Skeletal muscle satellite cell (primary cell): ENCODE results near the gene SLC38A3.
"Not testable (repeated sequence)": the region's sequence is repeated elsewhere in the genome, so short reads cannot be mapped to it uniquely, and the experiment has no call there.

Experiments used
- H3K27me3 ChIP-seq: 2 replicates; pipeline ENCODE4 v1.7.0; 2013; ENCODE audit warnings: low read length; ENCODE audit not compliant: control insufficient read depth, insufficient read depth
- H3K36me3 ChIP-seq: 2 replicates; pipeline ENCODE4 v1.7.0; 2013; ENCODE audit warnings: mild to moderate bottlenecking, control low read depth, low read length; ENCODE audit not compliant: insufficient read depth
- H3K4me1 ChIP-seq: 2 replicates; pipeline ENCODE4 v1.7.0; 2013; ENCODE audit warnings: low read length; ENCODE audit not compliant: control insufficient read depth, insufficient read depth
- H3K4me2 ChIP-seq: 2 replicates; pipeline ENCODE4 v1.7.0; 2013; ENCODE audit warnings: mild to moderate bottlenecking, low read length
- H3K4me3 ChIP-seq: 2 replicates; pipeline ENCODE4 v1.7.0; 2013; ENCODE audit warnings: low read length
- H3K9ac ChIP-seq: 2 replicates; pipeline ENCODE4 v1.7.0; 2013; ENCODE audit warnings: mild to moderate bottlenecking, low read depth, low read length, moderate library complexity
- H3K9me3 ChIP-seq: replicated peaks from 2 replicates; pipeline ENCODE4 v1.7.0; 2013; ENCODE audit warnings: mild to moderate bottlenecking, control low read depth, low read length

Gene SLC38A3

GRCh38 chr3:50208677-50209344, 3.7 kb downstream of the SLC38A3 start:
- peaks cover 37% of the 10 kb centered on the region for H3K27me3 ChIP-seq
- H3K4me1 ChIP-seq: peaks cover 11% of the 10 kb centered on the region
- no peaks in the 10 kb centered on the region for H3K9me3 ChIP-seq
- no peak overlapping the region for H3K9ac ChIP-seq
- H3K4me3 ChIP-seq: no peak overlapping the region
- no peak overlapping the region for H3K4me2 ChIP-seq
- H3K36me3 ChIP-seq: no peaks in the 10 kb centered on the region

- Histone ChIP-seq H3K9me3 (no peaks in the 10 kb centered on the region), H3K4me1 (peaks cover 11% of the 10 kb centered on the region), H3K36me3 (no peaks in the 10 kb centered on the region), H3K27me3 (peaks cover 33% of the 10 kb centered on the region), H3K4me2 (no peak overlapping the region), H3K9ac (no peak overlapping the region), H3K4me3 (no peak overlapping the region)
Measured at GRCh38 chr3:50210176-50210509, 5.1 kb downstream of the SLC38A3 start.

DNA sequence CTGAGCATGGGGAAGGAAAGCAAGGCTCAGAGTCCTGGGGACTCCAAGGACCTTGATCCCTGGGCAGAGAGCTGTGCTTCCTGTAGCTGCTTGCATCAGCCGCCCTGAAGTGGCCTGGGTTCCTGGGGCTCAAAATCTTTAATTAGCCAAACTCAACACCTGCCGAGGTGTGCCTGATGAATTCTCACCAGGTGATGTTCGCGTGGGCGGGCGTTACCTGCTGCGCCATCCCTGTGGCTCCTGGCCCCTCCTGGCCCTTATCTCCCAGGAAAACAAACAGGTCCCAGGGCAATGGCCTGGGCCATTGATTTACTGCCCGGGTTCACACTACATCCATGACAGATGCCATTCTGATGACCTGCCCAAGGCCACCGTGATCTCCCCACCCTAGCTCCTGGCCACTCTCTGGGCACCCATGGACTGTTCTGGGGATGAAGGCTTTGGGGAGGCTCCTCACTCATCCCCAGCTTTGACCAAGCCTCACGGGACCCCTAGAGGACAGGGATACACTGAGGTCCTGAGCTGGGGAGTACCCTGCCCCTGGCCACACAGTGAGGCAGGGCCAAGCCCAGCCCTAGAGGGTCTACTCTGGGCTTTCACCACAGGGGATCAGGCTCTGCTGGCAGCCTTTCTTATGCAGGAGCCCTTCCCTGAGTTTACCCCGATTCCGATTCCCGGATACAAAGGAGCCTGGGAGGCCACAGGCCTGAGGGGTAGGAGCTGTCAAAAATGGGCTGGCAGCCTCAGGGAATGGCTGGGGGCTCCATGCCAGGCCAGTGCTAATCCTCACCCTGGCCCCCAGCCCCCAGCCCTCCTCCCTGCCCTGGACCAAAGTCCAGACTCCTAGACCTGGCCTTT, 5.7 kb downstream of the SLC38A3 start:
- no peak overlapping the region for H3K4me2 ChIP-seq
- H3K4me1 ChIP-seq: peaks cover 5% of the 10 kb centered on the region
- H3K9ac ChIP-seq: no peak overlapping the region
- H3K36me3 ChIP-seq: no peaks in the 10 kb centered on the region
- no peak overlapping the region for H3K4me3 ChIP-seq
- no peaks in the 10 kb centered on the region for H3K9me3 ChIP-seq
- H3K27me3 ChIP-seq: peaks cover 27% of the 10 kb centered on the region

DNA sequence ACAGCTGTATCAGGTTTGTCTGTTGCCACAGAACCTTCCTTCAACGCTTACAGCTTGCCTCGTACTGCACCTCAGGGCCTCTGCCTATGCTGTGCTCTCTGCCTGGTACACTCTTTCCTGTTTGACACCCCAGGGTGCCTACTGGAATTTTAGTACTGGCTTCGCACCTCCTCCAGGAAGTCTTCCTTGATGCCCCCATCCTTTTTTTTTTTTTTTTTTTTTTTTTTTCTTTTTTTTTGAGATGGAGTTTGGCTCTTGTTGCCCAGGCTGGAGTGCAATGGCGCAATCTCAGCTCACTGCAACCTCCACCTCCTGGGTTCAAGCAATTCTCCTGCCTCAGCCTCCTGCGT, 6.3 kb downstream of the SLC38A3 start:
- not testable (repeated sequence) for H3K9ac ChIP-seq, H3K4me2 ChIP-seq, H3K4me1 ChIP-seq, H3K4me3 ChIP-seq, H3K36me3 ChIP-seq, H3K9me3 ChIP-seq
- H3K27me3 ChIP-seq: peaks cover 24% of the 10 kb centered on the region

DNA sequence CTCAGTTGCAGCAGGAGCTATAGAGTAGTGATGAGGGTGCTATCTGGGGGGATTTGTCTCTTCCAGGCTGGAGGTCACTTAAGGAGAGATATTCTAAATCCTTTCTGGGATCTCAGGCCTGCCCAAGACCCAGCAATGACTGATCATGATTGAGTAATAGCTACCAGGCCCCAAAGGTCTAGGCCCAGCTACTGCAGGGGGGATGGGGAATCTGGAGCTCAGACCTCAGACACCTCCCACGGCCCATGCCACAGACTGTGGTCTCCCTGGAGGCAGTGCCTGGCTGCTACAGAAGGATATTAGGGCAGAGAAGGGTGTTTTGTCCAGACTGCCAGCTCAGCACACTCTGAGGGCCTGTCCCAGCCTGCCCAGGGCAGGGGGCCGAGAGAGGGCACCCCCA, 6.9 kb downstream of the SLC38A3 start:
- H3K9ac ChIP-seq: no peak overlapping the region
- no peaks in the 10 kb centered on the region for H3K9me3 ChIP-seq
- no peak overlapping the region for H3K4me2 ChIP-seq
- H3K4me1 ChIP-seq: peaks cover 3% of the 10 kb centered on the region
- no peak overlapping the region for H3K4me3 ChIP-seq
- peaks cover 21% of the 10 kb centered on the region for H3K27me3 ChIP-seq
- H3K36me3 ChIP-seq: no peaks in the 10 kb centered on the region

- Histone ChIP-seq H3K36me3 (no peaks in the 10 kb centered on the region), H3K4me1 (peaks cover 3% of the 10 kb centered on the region), H3K9me3 (no peaks in the 10 kb centered on the region), H3K9ac (no peak overlapping the region), H3K27me3 (peaks cover 21% of the 10 kb centered on the region), H3K4me2 (no peak overlapping the region), H3K4me3 (no peak overlapping the region)
Measured at GRCh38 chr3:50212502-50212901, 7.4 kb downstream of the SLC38A3 start.

DNA sequence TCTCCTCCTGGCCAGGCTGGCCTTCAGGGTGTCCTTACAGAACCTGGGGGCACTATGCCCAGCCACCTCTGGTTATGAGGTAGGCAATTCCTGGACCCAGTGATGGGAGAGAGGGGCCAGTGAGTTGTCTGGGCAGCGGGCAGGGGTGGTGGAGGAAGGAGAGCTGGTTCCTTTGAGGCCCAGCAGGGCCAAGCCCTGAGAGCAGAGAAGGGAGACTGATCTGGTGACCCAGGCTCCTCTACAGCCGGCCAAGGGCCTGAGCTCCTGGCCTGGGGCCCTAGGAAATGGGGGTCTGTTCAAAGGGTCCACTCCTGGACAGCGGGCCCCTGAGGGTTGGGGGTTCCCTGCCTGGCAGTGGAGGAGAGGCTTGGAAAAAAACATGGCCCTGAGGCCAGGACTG, 7.9 kb downstream of the SLC38A3 start:
- Histone ChIP-seq H3K36me3 (no peaks in the 10 kb centered on the region), H3K27me3 (peaks cover 25% of the 10 kb centered on the region), H3K4me1 (peaks cover 3% of the 10 kb centered on the region), H3K9me3 (no peaks in the 10 kb centered on the region), H3K9ac (no peak overlapping the region), H3K4me2 (no peak overlapping the region), H3K4me3 (no peak overlapping the region)

GRCh38 chr3:50213373-50213772, 8.3 kb downstream of the SLC38A3 start:
- H3K27me3 ChIP-seq: peaks cover 26% of the 10 kb centered on the region
- H3K9ac ChIP-seq: no peak overlapping the region
- no peak overlapping the region for H3K4me2 ChIP-seq
- peaks cover 3% of the 10 kb centered on the region for H3K4me1 ChIP-seq
- H3K9me3 ChIP-seq: no peaks in the 10 kb centered on the region
- H3K36me3 ChIP-seq: no peaks in the 10 kb centered on the region
- no peak overlapping the region for H3K4me3 ChIP-seq

GRCh38 chr3:50214824-50215223, 9.8 kb downstream of the SLC38A3 start:
- no peaks in the 10 kb centered on the region for H3K36me3 ChIP-seq
- H3K9me3 ChIP-seq: no peaks in the 10 kb centered on the region

GRCh38 chr3:50215529-50215928, 10.5 kb downstream of the SLC38A3 start:
- peaks cover 21% of the 10 kb centered on the region for H3K27me3 ChIP-seq
- no peak overlapping the region for H3K4me2 ChIP-seq
- H3K4me3 ChIP-seq: no peak overlapping the region
- no peaks in the 10 kb centered on the region for H3K9me3 ChIP-seq
- peaks cover 3% of the 10 kb centered on the region for H3K4me1 ChIP-seq
- H3K36me3 ChIP-seq: no peaks in the 10 kb centered on the region
- H3K9ac ChIP-seq: no peak overlapping the region

More at GRCh38 chr3:50214824-50215223, 9.8 kb downstream of the SLC38A3 start:
- no peak overlapping the region for H3K4me2 ChIP-seq
- no peak overlapping the region for H3K4me3 ChIP-seq
- H3K4me1 ChIP-seq: peaks cover 3% of the 10 kb centered on the region
- H3K9ac ChIP-seq: no peak overlapping the region
- peaks cover 21% of the 10 kb centered on the region for H3K27me3 ChIP-seq

GRCh38 chr3:50217681-50218080, 12.6 kb downstream of the SLC38A3 start:
- peaks cover 21% of the 10 kb centered on the region for H3K27me3 ChIP-seq
- H3K4me3 ChIP-seq: no peak overlapping the region
- H3K4me2 ChIP-seq: no peak overlapping the region
- H3K9me3 ChIP-seq: no peaks in the 10 kb centered on the region
- H3K9ac ChIP-seq: no peak overlapping the region
- no peaks in the 10 kb centered on the region for H3K4me1 ChIP-seq
- no peaks in the 10 kb centered on the region for H3K36me3 ChIP-seq

- no peak overlapping the region for H3K4me2 ChIP-seq
- no peaks in the 10 kb centered on the region for H3K9me3 ChIP-seq
- no peaks in the 10 kb centered on the region for H3K4me1 ChIP-seq
- no peak overlapping the region for H3K9ac ChIP-seq
- H3K4me3 ChIP-seq: no peak overlapping the region
- H3K27me3 ChIP-seq: peaks cover 23% of the 10 kb centered on the region
- H3K36me3 ChIP-seq: no peaks in the 10 kb centered on the region
Measured at GRCh38 chr3:50218448-50218847, 13.4 kb downstream of the SLC38A3 start.
